ENCODE data around the gene NUDT16L1.

DNA sequence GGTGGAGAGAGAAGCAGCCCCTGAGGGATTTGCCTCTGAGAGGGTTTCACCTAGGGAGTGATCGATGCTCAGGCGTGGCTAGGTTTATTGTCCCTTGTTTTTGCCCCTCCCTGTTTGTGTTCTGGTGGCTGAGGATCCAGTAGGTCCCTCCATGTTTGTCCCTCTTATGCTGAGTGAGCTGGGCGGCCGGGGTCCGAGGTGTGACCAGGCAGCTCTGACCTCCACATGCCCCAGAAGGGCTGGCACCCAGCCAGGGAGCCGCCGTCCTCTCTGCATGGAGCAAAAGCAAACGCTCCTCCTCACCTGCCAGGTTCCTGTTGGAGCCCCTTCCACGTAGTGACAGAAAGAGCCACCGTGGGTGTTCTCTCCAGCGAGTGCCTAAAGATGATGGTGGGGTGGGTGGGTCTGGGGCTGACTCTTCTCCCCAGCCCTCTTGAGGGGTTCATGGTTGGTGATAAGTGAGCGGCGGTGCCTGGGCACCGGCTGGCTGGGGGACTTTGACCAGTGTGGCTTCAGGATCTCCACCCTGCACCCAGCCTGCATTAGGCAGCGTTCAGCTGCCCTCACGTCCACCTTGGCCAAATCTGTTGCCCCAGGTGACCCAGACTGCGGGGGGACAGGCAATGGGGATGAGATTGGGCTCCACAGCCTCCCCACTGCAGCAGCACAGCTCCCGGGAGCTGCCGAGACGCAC, 14.1 kb upstream of the NUDT16L1 start:
- no peak for TF ChIP-seq POLR2A (IDR thresholded peaks at IDR 0.05)
- TF ChIP-seq, protein P1, sequence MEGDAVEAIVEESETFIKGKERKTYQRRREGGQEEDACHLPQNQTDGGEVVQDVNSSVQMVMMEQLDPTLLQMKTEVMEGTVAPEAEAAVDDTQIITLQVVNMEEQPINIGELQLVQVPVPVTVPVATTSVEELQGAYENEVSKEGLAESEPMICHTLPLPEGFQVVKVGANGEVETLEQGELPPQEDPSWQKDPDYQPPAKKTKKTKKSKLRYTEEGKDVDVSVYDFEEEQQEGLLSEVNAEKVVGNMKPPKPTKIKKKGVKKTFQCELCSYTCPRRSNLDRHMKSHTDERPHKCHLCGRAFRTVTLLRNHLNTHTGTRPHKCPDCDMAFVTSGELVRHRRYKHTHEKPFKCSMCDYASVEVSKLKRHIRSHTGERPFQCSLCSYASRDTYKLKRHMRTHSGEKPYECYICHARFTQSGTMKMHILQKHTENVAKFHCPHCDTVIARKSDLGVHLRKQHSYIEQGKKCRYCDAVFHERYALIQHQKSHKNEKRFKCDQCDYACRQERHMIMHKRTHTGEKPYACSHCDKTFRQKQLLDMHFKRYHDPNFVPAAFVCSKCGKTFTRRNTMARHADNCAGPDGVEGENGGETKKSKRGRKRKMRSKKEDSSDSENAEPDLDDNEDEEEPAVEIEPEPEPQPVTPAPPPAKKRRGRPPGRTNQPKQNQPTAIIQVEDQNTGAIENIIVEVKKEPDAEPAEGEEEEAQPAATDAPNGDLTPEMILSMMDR (IDR thresholded peaks at IDR 0.05): no peak

Data from uterus (tissue), 2 donors.